Neural progenitor cell (in vitro differentiated cells): ENCODE measurements around the gene PPP2R2C. TPM values are rescaled to one million over a fixed set of nuclear protein-coding genes. Genes with fewer than 3 reads are reported as not detected.

Experiments used
- DNase-seq: peaks from one replicate; pipeline ENCODE4 v3.0.0-alpha.2; 2016; ENCODE audit warnings: low spot score
- H2AFZ ChIP-seq: fragments of 200-600 bp; sonication (generic); replicated peaks from 2 replicates; pipeline ENCODE4 v1.6.1; 2016; ENCODE audit warnings: antibody characterized with exemption
- H3F3A ChIP-seq: fragments of 200-600 bp; sonication (generic); 2 replicates; pipeline ENCODE4 v1.6.1; 2016; ENCODE audit warnings: antibody characterized with exemption, low read depth
- H3K27ac ChIP-seq: fragments of 200-600 bp; sonication (generic); 2 replicates; pipeline ENCODE4 v1.5.1; 2016; ENCODE audit warnings: mild to moderate bottlenecking
- H3K27me3 ChIP-seq: fragments of 200-600 bp; sonication (generic); 2 replicates; pipeline ENCODE4 v1.6.1; 2016; ENCODE audit warnings: mild to moderate bottlenecking, moderate library complexity
- H3K36me3 ChIP-seq: fragments of 200-600 bp; sonication (generic); 2 replicates; pipeline ENCODE4 v1.5.1; 2016
- H3K4me1 ChIP-seq: fragments of 200-600 bp; sonication (generic); 2 replicates; pipeline ENCODE4 v1.6.1; 2016; ENCODE audit warnings: mixed run types
- H3K4me2 ChIP-seq: fragments of 200-600 bp; sonication (generic); 2 replicates; pipeline ENCODE4 v1.6.1; 2016
- H3K4me3 ChIP-seq: fragments of 200-600 bp; sonication (generic); 2 replicates; pipeline ENCODE4 v1.5.1; 2016
- H3K79me2 ChIP-seq: fragments of 200-600 bp; sonication (generic); 2 replicates; pipeline ENCODE4 v1.6.1; 2016; ENCODE audit warnings: low read depth
- H3K9ac ChIP-seq: fragments of 200-600 bp; sonication (generic); 2 replicates; pipeline ENCODE4 v1.6.1; 2016
- H3K9me3 ChIP-seq: fragments of 200-600 bp; sonication (generic); 2 replicates; pipeline ENCODE4 v1.5.1; 2016; ENCODE audit warnings: low read depth
- H4K20me1 ChIP-seq: fragments of 200-600 bp; sonication (generic); 2 replicates; pipeline ENCODE4 v1.6.1; 2016; ENCODE audit warnings: low read depth
- H3K27ac Mint-ChIP-seq: 3 replicates; pipeline ENCODE4 v1.8.0; 2021; ENCODE audit warnings: mixed read lengths
- H3K27me3 Mint-ChIP-seq: 2 replicates; pipeline ENCODE4 v1.8.0; 2022; ENCODE audit warnings: low read depth, mild to moderate bottlenecking, inconsistent platforms, moderate library complexity, mixed read lengths; ENCODE audit not compliant: insufficient read depth
- H3K36me3 Mint-ChIP-seq: 3 replicates; pipeline ENCODE4 v1.8.0; 2021; ENCODE audit warnings: mixed read lengths
- H3K4me1 Mint-ChIP-seq: 3 replicates; pipeline ENCODE4 v1.8.0; 2021; ENCODE audit warnings: mixed read lengths
- H3K4me3 Mint-ChIP-seq: 3 replicates; pipeline ENCODE4 v1.8.0; 2021; ENCODE audit warnings: mild to moderate bottlenecking, moderate library complexity, mixed read lengths
- H3K9me3 Mint-ChIP-seq: 3 replicates; pipeline ENCODE4 v1.8.0; 2020; ENCODE audit warnings: mixed read lengths
- CTCF ChIP-seq: fragments of 200-600 bp; sonication (generic); IDR thresholded peaks from 2 replicates; pipeline ENCODE4 v1.5.1; 2017; ENCODE audit warnings: antibody characterized with exemption, mild to moderate bottlenecking
- EZH2 ChIP-seq: fragments of 200-600 bp; sonication (generic); IDR thresholded peaks from 2 replicates; pipeline ENCODE4 v1.6.1; 2017; ENCODE audit warnings: antibody characterized with exemption, mild to moderate bottlenecking, moderate library complexity
- EZH2phosphoT487 ChIP-seq: fragments of 200-600 bp; sonication (generic); IDR thresholded peaks from 2 replicates; pipeline ENCODE4 v1.6.1; 2017; ENCODE audit warnings: antibody characterized with exemption
- total RNA-seq: library from RNA; depleted of rRNA; stranded (reverse); fragments of >200 nt; gene quantifications from 2 replicates; pipeline ENCODE4 v1.2.3, GENCODE V29; 2015; ENCODE audit warnings: low replicate concordance

Gene PPP2R2C
- total RNA-seq, 1 donor from 2014 or later: 3.5 TPM

- Histone ChIP-seq H3K4me3 (no peak overlapping the region), H3K79me2 (no peaks in the 10 kb centered on the region), H3K9ac (no peak overlapping the region), H3K27me3 (peaks cover 6% of the 10 kb centered on the region), H3K27ac (no peak overlapping the region), H4K20me1 (peaks cover 7% of the 10 kb centered on the region), H3K9me3 (no peaks in the 10 kb centered on the region), H3K4me1 (peaks cover 19% of the 10 kb centered on the region), H2AFZ (no peak overlapping the region), H3K36me3 (no peaks in the 10 kb centered on the region), H3F3A (no peaks in the 10 kb centered on the region), H3K4me2 (no peak overlapping the region)
- Mint-ChIP-seq H3K4me1 (peaks cover 29% of the 10 kb centered on the region), H3K9me3 (peaks cover 2% of the 10 kb centered on the region), H3K36me3 (no peaks in the 10 kb centered on the region), H3K27ac (peak overlapping the region; percentile 63), H3K27me3 (peaks cover 19% of the 10 kb centered on the region), H3K4me3 (no peak overlapping the region)
- DNase-seq: no peak
- no peak for TF ChIP-seq CTCF
- TF ChIP-seq EZH2phosphoT487: no peak
- no peak for TF ChIP-seq EZH2
Measured at GRCh38 chr4:6338951-6339817, 133.2 kb downstream of the PPP2R2C start.

- H3K27me3 Mint-ChIP-seq: peaks cover 23% of the 10 kb centered on the region
- H3K27ac ChIP-seq: no peak overlapping the region
- H4K20me1 ChIP-seq: peaks cover 7% of the 10 kb centered on the region
- H3K79me2 ChIP-seq: no peaks in the 10 kb centered on the region
- DNase-seq: no peak
- no peak overlapping the region for H3K4me3 ChIP-seq
- H3F3A ChIP-seq: no peaks in the 10 kb centered on the region
- no peak overlapping the region for H3K27ac Mint-ChIP-seq
- H3K9ac ChIP-seq: no peak overlapping the region
- H3K4me2 ChIP-seq: peak overlapping the region; percentile 27
- H3K4me3 Mint-ChIP-seq: no peak overlapping the region
- H3K27me3 ChIP-seq: peaks cover 6% of the 10 kb centered on the region
- no peaks in the 10 kb centered on the region for H3K36me3 Mint-ChIP-seq
- no peaks in the 10 kb centered on the region for H3K9me3 ChIP-seq
- H3K9me3 Mint-ChIP-seq: peaks cover 2% of the 10 kb centered on the region
- H3K4me1 ChIP-seq: peaks cover 17% of the 10 kb centered on the region
- no peak overlapping the region for H2AFZ ChIP-seq
- peaks cover 29% of the 10 kb centered on the region for H3K4me1 Mint-ChIP-seq
- no peaks in the 10 kb centered on the region for H3K36me3 ChIP-seq
- TF ChIP-seq CTCF: no peak
- TF ChIP-seq EZH2phosphoT487: no peak
- no peak for TF ChIP-seq EZH2
Measured at GRCh38 chr4:6338175-6338950, 134.1 kb downstream of the PPP2R2C start.

GRCh38 chr4:6337331-6337935 lies 135.0 kb downstream of the PPP2R2C start:
- Histone ChIP-seq H2AFZ (no peak overlapping the region), H3K4me3 (no peak overlapping the region), H3K9ac (no peak overlapping the region), H3F3A (no peaks in the 10 kb centered on the region), H3K27me3 (peaks cover 6% of the 10 kb centered on the region), H3K27ac (no peak overlapping the region), H3K4me2 (peak overlapping the region; percentile 27), H3K79me2 (no peaks in the 10 kb centered on the region), H3K36me3 (no peaks in the 10 kb centered on the region), H4K20me1 (peaks cover 2% of the 10 kb centered on the region), H3K9me3 (no peaks in the 10 kb centered on the region), H3K4me1 (peaks cover 12% of the 10 kb centered on the region)
- TF ChIP-seq CTCF (no peak), EZH2phosphoT487 (no peak), EZH2 (no peak)
- Mint-ChIP-seq H3K4me3 (no peak overlapping the region), H3K36me3 (no peaks in the 10 kb centered on the region), H3K27me3 (peaks cover 19% of the 10 kb centered on the region), H3K9me3 (peaks cover 2% of the 10 kb centered on the region), H3K27ac (no peak overlapping the region), H3K4me1 (peaks cover 25% of the 10 kb centered on the region)
- DNase-seq: peak; percentile 76
